ENCODE data around the gene LRP2.

- no peak for TF ChIP-seq POLR2A (IDR thresholded peaks at IDR 0.05)
- TF ChIP-seq CTCF (IDR thresholded peaks at IDR 0.05): peak in 5 of 7 experiments; percentile 70 to 85 (median 82)
- no peak for TF ChIP-seq POLR2AphosphoS5 (IDR thresholded peaks at IDR 0.05)
- TF ChIP-seq EP300 (IDR thresholded peaks at IDR 0.05): no peak
Measured at GRCh38 chr2:169131587-169132512, 230.5 kb downstream of the LRP2 start.

All from stomach (tissue), 4 donors.